Heart left ventricle (tissue), 13 donors: ENCODE data around the gene JMJD7.

Source experiments
- POLR2A ChIP-seq, 2 donors: fragments of 450-650 bp; IDR thresholded peaks; one replicate each; pipeline ENCODE4 v1.6.1; 2017; ENCODE audit warnings: antibody characterized with exemption in 2 of 2, mild to moderate bottlenecking in 2 of 2, moderate library complexity in 2 of 2
- TF ChIP-seq, protein P1 (sequence below), 12 donors: fragments of 200-600 bp; sonication (generic) in 4 of 12; IDR thresholded peaks; one replicate each; pipeline versions ENCODE4 v1.5.0 to v1.8.0; 2018 to 2022; ENCODE audit warnings: antibody characterized with exemption in 12 of 12, mild to moderate bottlenecking in 5 of 12
- donor health status: ischemic (EF 13 %, LVEDD 7.1; RV severe dilation, severe dysfunction).
- donor health status: DM: no; HTN: yes; CAD: no.
- donor health status: DM: no; HTN: no; CAD: no.
- donor health status: ischemic (EF 25% LVEDD 6.9; RV normal size, moderate dysfunction).
- donor health status: ischemic (EF 25% LVEDD 5.7; RV mildly dilated, moderate dysfunction).
- donor health status: ischemic (EF 35%, LVEDD 5.7; RV mildly dilated, moderate dysfunction).
- donor health status: nonischemic (EF 11% LVEDD 7.7; RV severe dilation, severe dysfunction).
- donor health status: DM: yes; HTN: yes; CAD: no.
- donor health status: PGD.
- donor health status: ischemic (EF 29% LVEDD 5.4; RV normal size, mild dysfunction).
- donor health status: nonischemic (EF 23%, LVEDD 6.1; RV moderate dilation, normal function).

DNA sequence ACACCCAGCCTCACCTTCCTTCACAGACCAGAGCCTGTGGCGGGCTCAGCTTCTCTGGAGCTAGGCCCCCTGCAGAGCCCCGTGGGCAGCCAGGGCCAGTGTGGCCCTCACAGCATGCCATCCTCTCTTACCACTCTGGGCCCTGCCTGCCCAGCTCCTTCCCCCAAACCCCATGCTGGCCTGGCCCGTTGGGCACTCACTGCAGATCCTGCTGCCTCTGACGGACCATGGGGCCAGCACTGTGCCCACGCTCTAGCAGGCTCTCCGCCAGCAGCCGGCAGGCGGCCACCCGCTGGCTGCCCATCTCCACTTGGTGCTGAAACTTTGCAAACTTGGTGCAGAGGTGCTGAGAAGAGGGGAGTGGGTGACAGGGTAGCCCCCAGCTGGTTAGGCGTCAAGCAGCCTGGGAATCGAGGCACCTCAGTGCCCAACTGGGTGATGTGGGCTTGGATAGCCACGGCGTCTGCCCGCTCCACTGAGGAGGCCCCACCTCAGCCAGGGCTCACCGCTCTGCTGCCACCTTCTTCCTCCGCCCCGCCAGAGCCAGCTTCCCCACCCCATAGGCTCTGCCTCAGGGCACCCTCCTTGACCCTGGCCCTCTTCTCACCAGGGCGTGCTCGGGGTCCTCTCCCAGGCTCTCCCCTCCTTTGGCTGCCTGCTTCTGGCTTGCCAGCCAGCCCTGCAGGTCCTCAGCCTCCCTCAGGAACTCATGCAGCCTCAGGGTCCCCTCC, 43.4 kb downstream of the JMJD7 start:
- TF ChIP-seq POLR2A (IDR thresholded peaks at IDR 0.05), result no peak
- TF ChIP-seq, protein P1, sequence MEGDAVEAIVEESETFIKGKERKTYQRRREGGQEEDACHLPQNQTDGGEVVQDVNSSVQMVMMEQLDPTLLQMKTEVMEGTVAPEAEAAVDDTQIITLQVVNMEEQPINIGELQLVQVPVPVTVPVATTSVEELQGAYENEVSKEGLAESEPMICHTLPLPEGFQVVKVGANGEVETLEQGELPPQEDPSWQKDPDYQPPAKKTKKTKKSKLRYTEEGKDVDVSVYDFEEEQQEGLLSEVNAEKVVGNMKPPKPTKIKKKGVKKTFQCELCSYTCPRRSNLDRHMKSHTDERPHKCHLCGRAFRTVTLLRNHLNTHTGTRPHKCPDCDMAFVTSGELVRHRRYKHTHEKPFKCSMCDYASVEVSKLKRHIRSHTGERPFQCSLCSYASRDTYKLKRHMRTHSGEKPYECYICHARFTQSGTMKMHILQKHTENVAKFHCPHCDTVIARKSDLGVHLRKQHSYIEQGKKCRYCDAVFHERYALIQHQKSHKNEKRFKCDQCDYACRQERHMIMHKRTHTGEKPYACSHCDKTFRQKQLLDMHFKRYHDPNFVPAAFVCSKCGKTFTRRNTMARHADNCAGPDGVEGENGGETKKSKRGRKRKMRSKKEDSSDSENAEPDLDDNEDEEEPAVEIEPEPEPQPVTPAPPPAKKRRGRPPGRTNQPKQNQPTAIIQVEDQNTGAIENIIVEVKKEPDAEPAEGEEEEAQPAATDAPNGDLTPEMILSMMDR (IDR thresholded peaks at IDR 0.05), result no peak
